Stimulated activated CD8-positive, alpha-beta memory T cell treated with anti-CD3 and anti-CD28 coated beads, Interleukin-12 subunit alpha, Interleukin-12 subunit beta, amount 100 ng/mL, for 24 hours (primary cell): ENCODE measurements around the gene SEMA4F.

Source experiments
- DNase-seq: peaks from one replicate; pipeline ENCODE4 v3.0.0-alpha.2; 2020; ENCODE audit errors: extremely low read depth

SEMA4F gene

DNA sequence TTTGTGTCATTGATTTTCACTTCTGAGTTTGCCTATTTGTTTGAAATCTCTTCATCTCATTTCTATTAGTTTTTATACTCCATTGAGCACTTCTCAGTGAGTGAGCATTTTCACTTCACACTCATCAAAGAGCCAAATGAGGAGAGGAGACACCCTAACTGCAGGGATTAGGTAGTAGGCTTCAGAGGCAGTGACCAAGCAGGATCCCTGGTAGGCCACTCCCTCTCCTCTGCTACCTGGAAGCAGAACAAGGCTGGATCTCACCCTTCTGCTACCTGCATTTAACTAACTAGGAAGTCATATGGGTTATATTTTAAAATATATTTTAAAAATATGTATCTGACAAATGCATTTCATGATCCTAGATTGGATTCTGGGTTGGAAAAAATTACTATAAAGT lies 52.7 kb downstream of the SEMA4F start:
- DNase-seq: no peak

- DNase-seq: no peak
Observed at GRCh38 chr2:74707837-74708236, 53.8 kb downstream of the SEMA4F start.

GRCh38 chr2:74708296-74708695 lies 54.2 kb downstream of the SEMA4F start:
- no peak for DNase-seq

DNA sequence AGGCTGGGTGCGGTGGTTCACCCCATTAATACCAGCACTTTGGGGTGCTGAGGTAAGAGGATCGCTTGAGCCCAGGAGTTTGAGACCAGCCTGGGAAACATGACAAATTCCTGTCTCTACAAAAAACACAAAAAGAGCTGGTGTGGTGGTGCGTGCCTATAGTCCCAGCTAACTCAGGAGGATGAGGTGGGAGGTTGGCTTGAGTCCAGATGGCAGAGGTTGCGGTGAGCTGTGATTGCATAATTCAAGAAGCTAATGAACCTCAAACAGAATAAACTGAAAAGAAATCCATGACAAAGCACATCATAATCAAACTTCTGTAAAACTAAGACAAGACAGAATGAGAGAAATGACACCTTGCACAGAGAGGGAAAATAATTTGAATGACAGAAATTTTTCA lies 54.8 kb downstream of the SEMA4F start:
- no peak for DNase-seq

GRCh38 chr2:74712223-74713053 lies 58.4 kb downstream of the SEMA4F start:
- DNase-seq: no peak

GRCh38 chr2:74714691-74715080 lies 60.6 kb downstream of the SEMA4F start:
- no peak for DNase-seq

GRCh38 chr2:74715081-74715791 lies 61.2 kb downstream of the SEMA4F start:
- peak; percentile 58 for DNase-seq

DNA sequence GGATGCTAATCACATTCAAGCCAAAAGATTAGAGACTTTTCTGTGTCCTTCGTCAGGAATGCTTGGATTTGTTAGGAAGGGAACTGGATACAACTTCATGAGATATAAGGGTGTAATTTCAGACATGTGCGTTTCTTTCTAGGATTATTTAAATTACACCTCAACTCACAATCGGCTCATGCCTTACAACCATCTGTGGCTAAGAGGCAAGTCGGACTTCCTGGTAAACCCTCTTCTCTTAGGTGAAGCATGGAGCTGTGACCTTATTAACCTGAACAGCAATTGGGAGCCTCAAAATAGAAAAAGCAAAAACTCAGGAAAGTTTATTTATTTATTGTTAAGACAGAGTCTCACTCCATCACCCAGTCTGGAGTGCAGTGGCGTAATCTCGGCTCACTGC lies 61.8 kb downstream of the SEMA4F start:
- no peak for DNase-seq

GRCh38 chr2:74719066-74719465 lies 65.0 kb downstream of the SEMA4F start:
- DNase-seq: no peak

DNA sequence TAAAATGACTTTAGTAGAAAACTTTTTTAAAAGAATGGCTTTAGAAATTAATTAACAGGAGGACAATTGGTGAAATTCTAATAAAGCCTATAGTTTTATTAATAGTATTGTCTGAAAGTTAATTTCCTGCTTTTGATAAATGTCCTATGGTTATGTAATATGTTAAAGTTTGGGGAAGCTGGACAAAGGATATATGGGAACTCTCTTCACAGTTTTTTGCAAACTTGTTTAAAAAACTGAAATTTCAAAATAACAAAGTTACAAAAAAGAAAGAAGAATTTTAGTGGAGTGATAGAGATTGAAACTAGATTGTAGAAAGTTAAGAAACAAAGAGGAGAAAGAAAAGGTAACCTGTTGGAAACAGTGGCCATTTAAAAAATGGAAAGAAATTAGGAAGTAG lies 67.3 kb downstream of the SEMA4F start:
- no peak for DNase-seq

GRCh38 chr2:74724496-74724895 lies 70.4 kb downstream of the SEMA4F start:
- DNase-seq: no peak

GRCh38 chr2:74725287-74725686 lies 71.2 kb downstream of the SEMA4F start:
- no peak for DNase-seq

GRCh38 chr2:74728842-74729241 lies 74.8 kb downstream of the SEMA4F start:
- DNase-seq: no peak

DNA sequence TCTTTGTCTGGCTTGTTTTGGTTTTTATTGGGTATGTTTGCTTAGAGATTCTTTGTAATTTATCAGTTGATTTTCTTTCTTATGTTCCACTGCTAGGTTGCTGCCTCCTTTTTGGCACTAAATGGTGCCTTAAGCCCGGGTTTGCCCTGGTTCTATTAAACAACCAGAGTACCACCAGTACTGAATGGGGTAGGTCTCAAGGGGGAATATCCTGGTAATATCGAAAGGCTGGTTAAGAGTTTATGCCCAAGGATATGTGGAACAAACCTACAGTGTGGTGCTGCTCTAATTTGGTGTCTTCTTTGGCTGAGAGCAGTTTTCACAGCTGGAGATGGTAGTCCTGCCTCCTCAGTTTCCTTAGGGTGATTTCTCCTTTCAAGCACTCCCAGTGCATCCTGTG lies 76.5 kb downstream of the SEMA4F start:
- no peak for DNase-seq
